Mucosa of stomach (tissue), 1 donor: ENCODE measurements around the gene SGSH.
A peak's percentile ranks its signal among the peaks of the same experiment; 100 is the strongest.

Experiments
- H3K27me3 ChIP-seq: one replicate; pipeline ENCODE4 v1.7.0; 2013; ENCODE audit warnings: mild to moderate bottlenecking, low read length; ENCODE audit not compliant: control insufficient read depth, insufficient read depth
- H3K36me3 ChIP-seq: one replicate; pipeline ENCODE4 v1.7.0; 2013; ENCODE audit warnings: low read length; ENCODE audit not compliant: control insufficient read depth, insufficient read depth
- H3K4me1 ChIP-seq: one replicate; pipeline ENCODE4 v1.7.0; 2013; ENCODE audit warnings: mild to moderate bottlenecking, low read length; ENCODE audit not compliant: control insufficient read depth, insufficient read depth
- H3K4me3 ChIP-seq: one replicate; pipeline ENCODE4 v1.7.0; 2013; ENCODE audit warnings: low read length
- H3K9ac ChIP-seq: one replicate; pipeline ENCODE4 v1.7.0; 2013; ENCODE audit warnings: mild to moderate bottlenecking, low read length, moderate library complexity
- H3K9me3 ChIP-seq: one replicate; pipeline ENCODE4 v1.7.0; 2013; ENCODE audit warnings: mild to moderate bottlenecking, low read length, moderate library complexity; ENCODE audit not compliant: control insufficient read depth
- donor health status: Pancreatic carcinoma.

SGSH gene

GRCh38 chr17:80221351-80222105, 1.4 kb upstream of the SGSH start:
- no peaks in the 10 kb centered on the region for H3K9me3 ChIP-seq
- H3K9ac ChIP-seq, result peak overlapping the region; percentile 96
- H3K36me3 ChIP-seq, result peaks cover 5% of the 10 kb centered on the region
- no peak overlapping the region for H3K4me3 ChIP-seq
- no peaks in the 10 kb centered on the region for H3K27me3 ChIP-seq
- H3K4me1 ChIP-seq, result peaks cover 18% of the 10 kb centered on the region

GRCh38 chr17:80220736-80221215, 643 bp upstream of the SGSH start:
- Histone ChIP-seq H3K27me3 (no peaks in the 10 kb centered on the region), H3K4me1 (peaks cover 18% of the 10 kb centered on the region), H3K9ac (peak overlapping the region; percentile 96), H3K4me3 (peak overlapping the region; percentile 41), H3K36me3 (peaks cover 5% of the 10 kb centered on the region), H3K9me3 (no peaks in the 10 kb centered on the region)

- Histone ChIP-seq H3K36me3 (peaks cover 5% of the 10 kb centered on the region), H3K9me3 (no peaks in the 10 kb centered on the region), H3K4me3 (peak overlapping the region; percentile 84), H3K27me3 (no peaks in the 10 kb centered on the region), H3K9ac (peak overlapping the region; percentile 96), H3K4me1 (peaks cover 18% of the 10 kb centered on the region)
Observed at GRCh38 chr17:80219763-80220053, 425 bp downstream of the SGSH start.

- Histone ChIP-seq H3K9ac (peak overlapping the region; percentile 96), H3K36me3 (peaks cover 5% of the 10 kb centered on the region), H3K4me3 (peak overlapping the region; percentile 84), H3K9me3 (no peaks in the 10 kb centered on the region), H3K4me1 (peaks cover 18% of the 10 kb centered on the region), H3K27me3 (no peaks in the 10 kb centered on the region)
Observed at GRCh38 chr17:80219013-80219762, 945 bp downstream of the SGSH start.

GRCh38 chr17:80218391-80218790, 1.7 kb downstream of the SGSH start:
- Histone ChIP-seq H3K4me1 (peaks cover 18% of the 10 kb centered on the region), H3K27me3 (no peaks in the 10 kb centered on the region), H3K36me3 (peaks cover 9% of the 10 kb centered on the region), H3K9ac (no peak overlapping the region), H3K4me3 (no peak overlapping the region), H3K9me3 (no peaks in the 10 kb centered on the region)

GRCh38 chr17:80217703-80218362, 2.3 kb downstream of the SGSH start:
- Histone ChIP-seq H3K36me3 (peaks cover 9% of the 10 kb centered on the region), H3K27me3 (no peaks in the 10 kb centered on the region), H3K4me3 (no peak overlapping the region), H3K9ac (no peak overlapping the region), H3K9me3 (no peaks in the 10 kb centered on the region), H3K4me1 (peaks cover 18% of the 10 kb centered on the region)

GRCh38 chr17:80216473-80217456, 3.4 kb downstream of the SGSH start:
- no peaks in the 10 kb centered on the region for H3K9me3 ChIP-seq
- no peaks in the 10 kb centered on the region for H3K27me3 ChIP-seq
- peaks cover 18% of the 10 kb centered on the region for H3K4me1 ChIP-seq
- no peak overlapping the region for H3K4me3 ChIP-seq
- H3K36me3 ChIP-seq, result peaks cover 9% of the 10 kb centered on the region
- H3K9ac ChIP-seq, result no peak overlapping the region

GRCh38 chr17:80214878-80215210, 5.3 kb downstream of the SGSH start:
- Histone ChIP-seq H3K27me3 (no peaks in the 10 kb centered on the region), H3K36me3 (peaks cover 14% of the 10 kb centered on the region), H3K4me1 (peaks cover 18% of the 10 kb centered on the region), H3K9ac (no peak overlapping the region), H3K9me3 (no peaks in the 10 kb centered on the region), H3K4me3 (no peak overlapping the region)

- H3K9me3 ChIP-seq, result no peaks in the 10 kb centered on the region
- no peak overlapping the region for H3K4me3 ChIP-seq
- peaks cover 12% of the 10 kb centered on the region for H3K4me1 ChIP-seq
- H3K9ac ChIP-seq, result no peak overlapping the region
- H3K36me3 ChIP-seq, result peaks cover 18% of the 10 kb centered on the region
- no peaks in the 10 kb centered on the region for H3K27me3 ChIP-seq
Observed at GRCh38 chr17:80214012-80214877, 5.9 kb downstream of the SGSH start.

- Histone ChIP-seq H3K9ac (no peak overlapping the region), H3K27me3 (no peaks in the 10 kb centered on the region), H3K9me3 (no peaks in the 10 kb centered on the region), H3K4me3 (no peak overlapping the region), H3K4me1 (peaks cover 6% of the 10 kb centered on the region), H3K36me3 (peaks cover 18% of the 10 kb centered on the region)
Observed at GRCh38 chr17:80213643-80213975, 6.5 kb downstream of the SGSH start.
